ENCODE measurements around the gene BMERB1.
A peak's percentile ranks its signal among the peaks of the same experiment; 100 is the strongest.
"Not testable (repeated sequence)": the region's sequence is repeated elsewhere in the genome, so short reads cannot be mapped to it uniquely, and the experiment has no call there.

BMERB1 gene

GRCh38 chr16:15461376-15461775 lies 27.0 kb downstream of the BMERB1 start:
- DNase-seq (ENCODE audit: low spot score): no peak

GRCh38 chr16:15464401-15465186 lies 30.2 kb downstream of the BMERB1 start:
- DNase-seq (ENCODE audit: low spot score): no peak

- no peak for DNase-seq (ENCODE audit: low spot score)
Measured at GRCh38 chr16:15466131-15466530, 31.7 kb downstream of the BMERB1 start.

GRCh38 chr16:15466886-15467781 lies 32.7 kb downstream of the BMERB1 start:
- DNase-seq (ENCODE audit: low spot score): no peak

GRCh38 chr16:15476971-15477370 lies 42.6 kb downstream of the BMERB1 start:
- not testable (repeated sequence) for DNase-seq (ENCODE audit: low spot score)

GRCh38 chr16:15477802-15478201 lies 43.4 kb downstream of the BMERB1 start:
- DNase-seq (ENCODE audit: low spot score): no peak

GRCh38 chr16:15482068-15482747 lies 47.8 kb downstream of the BMERB1 start:
- no peak for DNase-seq (ENCODE audit: low spot score)

- DNase-seq (ENCODE audit: low spot score): no peak
Measured at GRCh38 chr16:15482748-15483298, 48.4 kb downstream of the BMERB1 start.

GRCh38 chr16:15483857-15484256 lies 49.5 kb downstream of the BMERB1 start:
- DNase-seq (ENCODE audit: low spot score): no peak

GRCh38 chr16:15484662-15485061 lies 50.3 kb downstream of the BMERB1 start:
- DNase-seq (ENCODE audit: low spot score): no peak

- no peak for DNase-seq (ENCODE audit: low spot score)
Measured at GRCh38 chr16:15485175-15485574, 50.8 kb downstream of the BMERB1 start.

- no peak for DNase-seq (ENCODE audit: low spot score)
Measured at GRCh38 chr16:15486661-15487060, 52.3 kb downstream of the BMERB1 start.

- no peak for DNase-seq (ENCODE audit: low spot score)
Measured at GRCh38 chr16:15487336-15488284, 53.2 kb downstream of the BMERB1 start.

- DNase-seq (ENCODE audit: low spot score): no peak
Measured at GRCh38 chr16:15489016-15489415, 54.6 kb downstream of the BMERB1 start.

GRCh38 chr16:15490123-15490711 lies 55.8 kb downstream of the BMERB1 start:
- DNase-seq (ENCODE audit: low spot score): no peak

- DNase-seq (ENCODE audit: low spot score): no peak
Measured at GRCh38 chr16:15491411-15491810, 57.0 kb downstream of the BMERB1 start.

GRCh38 chr16:15492091-15492740 lies 57.8 kb downstream of the BMERB1 start:
- no peak for DNase-seq (ENCODE audit: low spot score)

- DNase-seq (ENCODE audit: low spot score): peak; percentile 32
Measured at GRCh38 chr16:15493466-15494180, 59.2 kb downstream of the BMERB1 start.

- DNase-seq (ENCODE audit: low spot score): no peak
Measured at GRCh38 chr16:15494236-15494635, 59.8 kb downstream of the BMERB1 start.

All from SK-N-DZ (cell line).